HCT116 (cell line): Measurements from ENCODE around the gene TSC2. TPM values are rescaled to one million over a fixed set of nuclear protein-coding genes. Genes with fewer than 3 reads are reported as not detected.

Experiments
- ATAC-seq: fragments of 200-7000 bp; cut with Tn5 transposase; 2 replicates; pipeline ENCODE4 v1.9.1; 2020; ENCODE audit warnings: mild to moderate bottlenecking, moderate library complexity
- BruUV-seq: library from RNA; stranded (reverse); fragments of 400-500 nt; replicated peaks from 2 replicates; lab custom pipeline; 2021; lab: Mats Ljungman, UMichigan
- CTCF ChIA-PET: fragments of 300-600 bp; sonication (Branson Sonifier 250); formaldehyde crosslinking; loops from one replicate; lab custom pipeline; 2021; ENCODE audit warnings: antibody characterized with exemption; lab: Charles Lee
- POLR2A ChIA-PET: fragments of 300-600, 350-600 bp; sonication (Branson Sonifier 250); formaldehyde crosslinking; loops from one replicate; lab custom pipeline; 2021; ENCODE audit warnings: antibody characterized with exemption; lab: Charles Lee
- RAD21 ChIA-PET, 2 experiments: fragments of 300-600 bp; sonication (Branson Sonifier 250); formaldehyde crosslinking; loops; one replicate each; lab custom pipeline; 2023; ENCODE audit warnings: low total read pairs in 2 of 2; ENCODE audit not compliant: uncharacterized antibody in 2 of 2, unreplicated experiment in 2 of 2, low non-redundant PET in 1 of 2; lab: Charles Lee
- DNase-seq: peaks from one replicate; pipeline ENCODE4 v3.0.0-alpha.2; 2010; ENCODE audit warnings: low read depth, low spot score
- H2AFZ ChIP-seq: fragments of 200-600 bp; shearing (Covaris generic), sonication (generic); 2 replicates; pipeline ENCODE4 v1.6.1; 2017; ENCODE audit warnings: low read depth, mixed run types, mixed read lengths, antibody characterized with exemption, low read length; ENCODE audit not compliant: poor library complexity, severe bottlenecking
- H3K27ac ChIP-seq: 2 replicates; pipeline ENCODE4 v1.5.1; 2012; ENCODE audit warnings: low read depth, low read length
- H3K27me3 ChIP-seq: fragments of 200-600 bp; sonication (generic); 2 replicates; pipeline ENCODE4 v1.6.1; 2016; ENCODE audit warnings: mixed run types, low read length, mixed read lengths; ENCODE audit not compliant: insufficient read depth
- H3K36me3 ChIP-seq, 2 experiments: fragments of 200-500 bp in 1 of 2; fragments of 200-600 bp in 1 of 2; sonication (Bioruptor generic) in 1 of 2; sonication (generic) in 1 of 2; 2 replicates each; pipeline versions ENCODE4 v1.5.1 to v1.6.1; 2014 to 2016; ENCODE audit warnings: low read length in 2 of 2, inconsistent platforms in 1 of 2, mixed read lengths in 1 of 2, mixed run types in 1 of 2; ENCODE audit not compliant: insufficient read depth in 2 of 2, control insufficient read depth in 1 of 2
- H3K4me1 ChIP-seq, 2 experiments: fragments of 200-600 bp in 1 of 2; sonication (generic) in 1 of 2; 2 replicates each; pipeline versions ENCODE4 v1.5.1 to v1.6.1; 2012 to 2017; ENCODE audit warnings: low read length in 2 of 2, inconsistent platforms in 1 of 2, mild to moderate bottlenecking in 1 of 2, mixed read lengths in 1 of 2, mixed run types in 1 of 2, moderate library complexity in 1 of 2; ENCODE audit not compliant: insufficient read depth in 2 of 2, control insufficient read depth in 1 of 2
- H3K4me2 ChIP-seq: fragments of 200-600 bp; sonication (generic); 2 replicates; pipeline ENCODE4 v1.6.1; 2017; ENCODE audit warnings: mixed run types, low read length, mixed read lengths
- H3K4me3 ChIP-seq, 2 experiments: fragments of 200-600 bp in 1 of 2; sonication (generic) in 1 of 2; replicated peaks in 1 of 2; 2 replicates each; pipeline ENCODE4 v1.5.1; 2011 to 2016; ENCODE audit warnings: low read length in 2 of 2, control low read depth in 1 of 2, low read depth in 1 of 2, mild to moderate bottlenecking in 1 of 2, mixed read lengths in 1 of 2, mixed run types in 1 of 2
- H3K79me2 ChIP-seq: fragments of 200-600 bp; sonication (generic); 2 replicates; pipeline ENCODE4 v1.6.1; 2017; ENCODE audit warnings: mild to moderate bottlenecking, mixed run types, low read length, moderate library complexity, mixed read lengths; ENCODE audit not compliant: insufficient read depth
- H3K9ac ChIP-seq: fragments of 200-600 bp; sonication (generic); 2 replicates; pipeline ENCODE4 v1.6.1; 2016; ENCODE audit warnings: low read length, mixed read lengths
- H3K9me2 ChIP-seq: fragments of 200-600 bp; sonication (generic), shearing (Covaris generic); 2 replicates; pipeline ENCODE4 v1.6.1; 2017; ENCODE audit warnings: mixed run types, mild to moderate bottlenecking, moderate library complexity; ENCODE audit not compliant: insufficient read depth
- H3K9me3 ChIP-seq, 2 experiments: fragments of 200-500 bp in 1 of 2; fragments of 200-600 bp in 1 of 2; sonication (Bioruptor generic) in 1 of 2; sonication (generic) in 1 of 2; 2 replicates each; pipeline ENCODE4 v1.6.1; 2014 to 2017; ENCODE audit warnings: low read length in 2 of 2, mixed read lengths in 2 of 2, inconsistent platforms in 1 of 2, low read depth in 1 of 2, mild to moderate bottlenecking in 1 of 2, mixed run types in 1 of 2, moderate library complexity in 1 of 2; ENCODE audit not compliant: control insufficient read depth in 1 of 2, insufficient read depth in 1 of 2
- H4K20me1 ChIP-seq: fragments of 200-600 bp; sonication (generic), shearing (Covaris generic); 2 replicates; pipeline ENCODE4 v1.6.1; 2017; ENCODE audit warnings: mixed run types, mild to moderate bottlenecking, moderate library complexity; ENCODE audit not compliant: insufficient read depth
- CBX3 ChIP-seq: IDR thresholded peaks from 2 replicates; pipeline ENCODE4 v1.6.1; 2012; ENCODE audit warnings: low read depth
- EZH2phosphoT487 ChIP-seq: fragments of 200-600 bp; IDR thresholded peaks from 2 replicates; pipeline ENCODE4 v1.6.1; 2018; ENCODE audit warnings: antibody characterized with exemption, borderline replicate concordance
- POLR2A ChIP-seq: IDR thresholded peaks from 2 replicates; pipeline ENCODE4 v1.7.0; 2011; ENCODE audit warnings: borderline replicate concordance; ENCODE audit not compliant: insufficient read depth, insufficient read length; ENCODE audit errors: extremely low read depth
- POLR2AphosphoS5 ChIP-seq: IDR thresholded peaks from 2 replicates; pipeline ENCODE4 v1.6.1; 2011; ENCODE audit warnings: mild to moderate bottlenecking, low read depth, low read length, moderate library complexity
- SIN3A ChIP-seq: IDR thresholded peaks from 2 replicates; pipeline ENCODE4 v1.6.1; 2012; ENCODE audit warnings: low read depth
- YY1 ChIP-seq: IDR thresholded peaks from 2 replicates; pipeline ENCODE4 v1.6.1; 2011; ENCODE audit warnings: low read length, low read depth, moderate library complexity, mild to moderate bottlenecking; ENCODE audit not compliant: insufficient replicate concordance; ENCODE audit errors: extremely low read depth
- ZBTB33 ChIP-seq: IDR thresholded peaks from 2 replicates; pipeline ENCODE4 v1.6.1; 2011; ENCODE audit warnings: mild to moderate bottlenecking, low read length, moderate library complexity; ENCODE audit not compliant: insufficient replicate concordance; ENCODE audit errors: extremely low read depth
- ZFX ChIP-seq: fragments of 450-650 bp; IDR thresholded peaks from 2 replicates; pipeline ENCODE4 v1.6.1; 2017
- intact Hi-C: fragments of 100-400 bp; cut with micrococcal nuclease; formaldehyde crosslinking; loops from 2 replicates; pipeline ENCODE4 v1.10.0; 2022
- total RNA-seq: library from RNA; stranded (reverse); gene quantifications from one replicate; pipeline ENCODE4 v1.2.1, GENCODE V29; 2021; ENCODE audit not compliant: unreplicated experiment
- TF ChIP-seq, protein P1 (sequence below): IDR thresholded peaks from 2 replicates; pipeline ENCODE4 v1.6.1; 2012
- TF ChIP-seq, protein P2 (sequence below): IDR thresholded peaks from 2 replicates; pipeline ENCODE4 v1.6.1; 2012; ENCODE audit warnings: low read depth

The TSC2 gene
- total RNA-seq, 1 experiment from 2014 or later, result 74.1 TPM

DNA sequence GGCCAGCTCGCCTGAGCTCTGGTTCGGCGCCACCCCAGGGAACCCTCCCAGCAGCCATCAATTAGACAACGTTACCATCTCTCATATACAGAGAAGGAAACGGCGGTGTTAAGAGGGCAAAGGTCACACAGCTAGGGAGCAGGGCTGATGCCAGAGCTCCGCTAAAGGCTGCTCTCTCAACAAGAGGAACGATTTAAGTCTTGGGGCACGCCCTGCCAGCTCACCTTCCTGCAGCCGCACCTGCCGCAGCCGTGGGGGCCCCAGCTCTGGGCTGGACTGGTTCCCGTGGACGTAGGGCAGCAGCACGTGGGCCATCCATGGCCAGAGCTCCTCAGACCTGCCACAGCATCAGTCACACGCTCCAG, 44.5 kb downstream of the TSC2 start:
- Histone ChIP-seq H3K36me3 (peaks cover 11 to 19% of the 10 kb centered on the region in 2 experiments; a peak in 3 of 4 replicates), H3K4me1 (peaks cover 9 to 29% of the 10 kb centered on the region in 2 experiments), H3K9me2 (no peaks in the 10 kb centered on the region), H3K9ac (peak overlapping the region; percentile 69), H3K4me3 (peak overlapping the region; percentile 49 to 62), H3K79me2 (no peaks in the 10 kb centered on the region), H3K27ac (peak overlapping the region; percentile 84), H4K20me1 (no peaks in the 10 kb centered on the region), H3K4me2 (peak overlapping the region; percentile 91), H3K9me3 (no peaks in the 10 kb centered on the region), H3K27me3 (no peaks in the 10 kb centered on the region), H2AFZ (no peak overlapping the region)
- no TSS peak for BruUV-seq
- CTCF ChIA-PET, result no interaction called here
- TF ChIP-seq EZH2phosphoT487, result no peak
- TF ChIP-seq, protein P1, sequence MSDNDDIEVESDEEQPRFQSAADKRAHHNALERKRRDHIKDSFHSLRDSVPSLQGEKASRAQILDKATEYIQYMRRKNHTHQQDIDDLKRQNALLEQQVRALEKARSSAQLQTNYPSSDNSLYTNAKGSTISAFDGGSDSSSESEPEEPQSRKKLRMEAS, result peak; percentile 25; the same call in 1 of the 2 replicates
- peak; percentile 6; the same call in 1 of the 2 replicates for TF ChIP-seq POLR2AphosphoS5
- no peak for TF ChIP-seq POLR2A
- RAD21 ChIA-PET, result interaction anchor here in 1 of 2 experiments (0.9 kb wide), 1 partner anchor 48 kb away, joined by 4 read pairs; no protein-coding TSS in a partner anchor
- DNase-seq (no peak), ATAC-seq (no peak)
- POLR2A ChIA-PET, result no interaction called here
- intact Hi-C loops, result no loop called here

GRCh38 chr16:2092866-2093265, 45.1 kb downstream of the TSC2 start:
- Histone ChIP-seq H3K9ac (no peak overlapping the region), H3K36me3 (peaks cover 10 to 19% of the 10 kb centered on the region in 2 experiments; a peak in 3 of 4 replicates), H3K27ac (peak overlapping the region; percentile 84; the same call in 1 of the 2 replicates), H3K79me2 (no peaks in the 10 kb centered on the region), H3K9me2 (no peaks in the 10 kb centered on the region), H3K27me3 (no peaks in the 10 kb centered on the region), H3K4me3 (no peak overlapping the region), H2AFZ (no peak overlapping the region), H3K9me3 (no peaks in the 10 kb centered on the region), H4K20me1 (no peaks in the 10 kb centered on the region), H3K4me2 (peak overlapping the region; percentile 91), H3K4me1 (peaks cover 9 to 29% of the 10 kb centered on the region in 2 experiments)
- BruUV-seq, result no TSS peak
- POLR2A ChIA-PET, result no interaction called here
- no peak for TF ChIP-seq YY1
- no peak for TF ChIP-seq ZBTB33
- no peak for TF ChIP-seq POLR2A
- TF ChIP-seq, protein P1, result no peak
- no peak for TF ChIP-seq SIN3A
- no peak for TF ChIP-seq CBX3
- TF ChIP-seq, protein P2, sequence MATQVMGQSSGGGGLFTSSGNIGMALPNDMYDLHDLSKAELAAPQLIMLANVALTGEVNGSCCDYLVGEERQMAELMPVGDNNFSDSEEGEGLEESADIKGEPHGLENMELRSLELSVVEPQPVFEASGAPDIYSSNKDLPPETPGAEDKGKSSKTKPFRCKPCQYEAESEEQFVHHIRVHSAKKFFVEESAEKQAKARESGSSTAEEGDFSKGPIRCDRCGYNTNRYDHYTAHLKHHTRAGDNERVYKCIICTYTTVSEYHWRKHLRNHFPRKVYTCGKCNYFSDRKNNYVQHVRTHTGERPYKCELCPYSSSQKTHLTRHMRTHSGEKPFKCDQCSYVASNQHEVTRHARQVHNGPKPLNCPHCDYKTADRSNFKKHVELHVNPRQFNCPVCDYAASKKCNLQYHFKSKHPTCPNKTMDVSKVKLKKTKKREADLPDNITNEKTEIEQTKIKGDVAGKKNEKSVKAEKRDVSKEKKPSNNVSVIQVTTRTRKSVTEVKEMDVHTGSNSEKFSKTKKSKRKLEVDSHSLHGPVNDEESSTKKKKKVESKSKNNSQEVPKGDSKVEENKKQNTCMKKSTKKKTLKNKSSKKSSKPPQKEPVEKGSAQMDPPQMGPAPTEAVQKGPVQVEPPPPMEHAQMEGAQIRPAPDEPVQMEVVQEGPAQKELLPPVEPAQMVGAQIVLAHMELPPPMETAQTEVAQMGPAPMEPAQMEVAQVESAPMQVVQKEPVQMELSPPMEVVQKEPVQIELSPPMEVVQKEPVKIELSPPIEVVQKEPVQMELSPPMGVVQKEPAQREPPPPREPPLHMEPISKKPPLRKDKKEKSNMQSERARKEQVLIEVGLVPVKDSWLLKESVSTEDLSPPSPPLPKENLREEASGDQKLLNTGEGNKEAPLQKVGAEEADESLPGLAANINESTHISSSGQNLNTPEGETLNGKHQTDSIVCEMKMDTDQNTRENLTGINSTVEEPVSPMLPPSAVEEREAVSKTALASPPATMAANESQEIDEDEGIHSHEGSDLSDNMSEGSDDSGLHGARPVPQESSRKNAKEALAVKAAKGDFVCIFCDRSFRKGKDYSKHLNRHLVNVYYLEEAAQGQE, result no peak
- no peak for TF ChIP-seq ZFX
- CTCF ChIA-PET, result no interaction called here
- ATAC-seq (no peak), DNase-seq (no peak)
- intact Hi-C loops, result no loop called here
- RAD21 ChIA-PET, result no interaction called here
